NB4 (cell line): Measurements from ENCODE around the gene ZNF444.
"Not testable (repeated sequence)": the region's sequence is repeated elsewhere in the genome, so short reads cannot be mapped to it uniquely, and the experiment has no call there.

ENCODE experiments used
- DNase-seq: peaks from one replicate; pipeline ENCODE4 v3.0.0; 2010; ENCODE audit warnings: low read depth
- H3K4me3 ChIP-seq: one replicate; pipeline ENCODE4 v1.5.1; 2011; ENCODE audit warnings: mild to moderate bottlenecking, low read depth, low read length, moderate library complexity
- MYC ChIP-seq: IDR thresholded peaks from 2 replicates; pipeline ENCODE4 v1.6.1; 2011; ENCODE audit warnings: low read depth, low read length
- POLR2A ChIP-seq: IDR thresholded peaks from 2 replicates; pipeline ENCODE4 v1.6.1; 2011; ENCODE audit warnings: mild to moderate bottlenecking; ENCODE audit not compliant: insufficient read length; ENCODE audit errors: extremely low read depth
- TF ChIP-seq, protein P1 (sequence below): IDR thresholded peaks from one replicate; pipeline ENCODE4 v1.5.1; 2012; ENCODE audit warnings: low read depth, low read length
- TF ChIP-seq, protein P2 (sequence below): IDR thresholded peaks from 2 replicates; pipeline ENCODE4 v1.6.1; 2011; ENCODE audit warnings: low read depth, low read length

ZNF444 gene

DNA sequence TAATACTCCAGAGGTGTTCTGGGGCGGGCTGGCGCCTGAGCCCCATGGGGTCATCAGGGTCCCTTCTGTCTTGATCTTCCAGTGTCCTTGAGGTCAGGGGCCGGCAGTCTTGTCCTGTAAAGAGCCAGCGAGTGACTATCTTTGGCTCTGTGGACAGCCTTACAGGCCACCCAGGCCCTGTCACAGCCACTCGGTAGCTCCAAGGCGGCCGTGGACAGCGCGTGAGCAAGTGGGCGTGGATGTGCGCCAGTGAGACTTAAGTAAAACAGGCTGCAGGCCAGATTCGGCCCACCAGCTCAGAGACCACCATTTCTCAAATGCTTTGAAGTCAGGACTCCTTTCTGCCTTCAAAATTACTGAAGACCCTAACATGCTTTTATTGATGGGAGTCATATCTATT is 3.7 kb downstream of the ZNF444 start:
- no peak overlapping the region for H3K4me3 ChIP-seq
- no peak for TF ChIP-seq MYC
- TF ChIP-seq, protein P1, sequence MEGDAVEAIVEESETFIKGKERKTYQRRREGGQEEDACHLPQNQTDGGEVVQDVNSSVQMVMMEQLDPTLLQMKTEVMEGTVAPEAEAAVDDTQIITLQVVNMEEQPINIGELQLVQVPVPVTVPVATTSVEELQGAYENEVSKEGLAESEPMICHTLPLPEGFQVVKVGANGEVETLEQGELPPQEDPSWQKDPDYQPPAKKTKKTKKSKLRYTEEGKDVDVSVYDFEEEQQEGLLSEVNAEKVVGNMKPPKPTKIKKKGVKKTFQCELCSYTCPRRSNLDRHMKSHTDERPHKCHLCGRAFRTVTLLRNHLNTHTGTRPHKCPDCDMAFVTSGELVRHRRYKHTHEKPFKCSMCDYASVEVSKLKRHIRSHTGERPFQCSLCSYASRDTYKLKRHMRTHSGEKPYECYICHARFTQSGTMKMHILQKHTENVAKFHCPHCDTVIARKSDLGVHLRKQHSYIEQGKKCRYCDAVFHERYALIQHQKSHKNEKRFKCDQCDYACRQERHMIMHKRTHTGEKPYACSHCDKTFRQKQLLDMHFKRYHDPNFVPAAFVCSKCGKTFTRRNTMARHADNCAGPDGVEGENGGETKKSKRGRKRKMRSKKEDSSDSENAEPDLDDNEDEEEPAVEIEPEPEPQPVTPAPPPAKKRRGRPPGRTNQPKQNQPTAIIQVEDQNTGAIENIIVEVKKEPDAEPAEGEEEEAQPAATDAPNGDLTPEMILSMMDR, result no peak
- TF ChIP-seq, protein P2, sequence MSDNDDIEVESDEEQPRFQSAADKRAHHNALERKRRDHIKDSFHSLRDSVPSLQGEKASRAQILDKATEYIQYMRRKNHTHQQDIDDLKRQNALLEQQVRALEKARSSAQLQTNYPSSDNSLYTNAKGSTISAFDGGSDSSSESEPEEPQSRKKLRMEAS, result no peak

DNA sequence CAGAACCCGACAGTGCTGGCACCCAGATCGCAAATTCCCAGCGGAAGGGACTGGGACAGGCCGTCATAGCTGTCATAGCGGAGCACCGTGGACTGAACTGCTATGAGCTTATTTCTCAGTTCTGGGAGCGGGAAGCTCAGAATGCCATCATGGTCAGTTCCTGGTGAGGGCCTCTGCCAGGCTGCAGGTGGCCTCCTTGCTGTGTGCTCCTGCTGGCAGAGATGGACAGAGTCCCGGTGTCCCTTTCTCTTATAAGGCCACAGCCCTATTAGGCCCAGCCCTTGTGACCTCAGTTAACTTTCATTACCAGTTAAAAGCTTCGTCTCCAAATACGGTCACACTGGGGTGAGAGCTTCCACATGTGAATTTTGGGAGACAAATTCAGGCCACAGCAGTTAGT is 4.6 kb downstream of the ZNF444 start:
- TF ChIP-seq MYC (no peak), POLR2A (no peak)
- TF ChIP-seq, protein P2, result no peak
- TF ChIP-seq, protein P1, result no peak
- H3K4me3 ChIP-seq, result no peak overlapping the region
- DNase-seq, result no peak

More for the DNA sequence above, 3.7 kb downstream of the ZNF444 start:
- DNase-seq, result no peak

DNA sequence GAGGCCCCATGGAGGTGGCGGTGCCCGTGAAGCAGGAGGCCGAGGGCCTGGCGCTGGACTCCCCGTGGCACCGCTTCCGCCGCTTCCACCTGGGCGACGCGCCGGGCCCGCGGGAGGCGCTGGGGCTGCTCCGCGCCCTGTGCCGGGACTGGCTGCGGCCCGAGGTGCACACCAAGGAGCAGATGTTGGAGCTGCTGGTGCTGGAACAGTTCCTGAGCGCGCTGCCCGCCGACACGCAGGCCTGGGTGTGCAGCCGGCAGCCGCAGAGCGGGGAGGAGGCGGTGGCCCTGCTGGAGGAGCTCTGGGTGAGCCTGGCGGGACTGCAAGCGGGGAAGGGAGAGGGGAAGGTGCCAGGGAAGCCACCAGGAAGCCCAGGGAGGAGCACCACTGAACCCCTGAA is 5.8 kb downstream of the ZNF444 start:
- TF ChIP-seq MYC (no peak), POLR2A (no peak)
- TF ChIP-seq, protein P1, result no peak
- TF ChIP-seq, protein P2, result no peak
- no peak overlapping the region for H3K4me3 ChIP-seq
- no peak for DNase-seq

DNA sequence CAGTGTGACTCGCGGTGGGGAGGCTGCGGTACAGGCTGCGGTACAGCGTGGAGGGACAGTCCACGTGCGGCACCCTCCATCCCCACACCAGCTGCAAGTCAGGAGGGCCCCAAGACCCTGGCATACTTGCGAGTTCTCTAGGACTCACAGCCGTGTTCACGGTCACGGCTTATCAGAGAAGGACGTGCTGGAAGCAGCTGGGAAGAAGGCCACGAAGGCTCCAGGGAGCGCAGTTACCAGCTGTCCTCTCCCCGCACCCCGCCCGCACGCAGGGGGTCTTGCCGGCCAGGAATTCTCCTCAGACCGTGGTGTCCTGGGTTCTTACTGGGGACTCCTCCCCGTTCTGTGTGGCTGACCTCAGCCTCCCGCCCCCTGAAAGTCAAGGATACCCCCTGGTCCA is 6.2 kb downstream of the ZNF444 start:
- TF ChIP-seq, protein P1, result no peak
- DNase-seq, result no peak
- no peak overlapping the region for H3K4me3 ChIP-seq

DNA sequence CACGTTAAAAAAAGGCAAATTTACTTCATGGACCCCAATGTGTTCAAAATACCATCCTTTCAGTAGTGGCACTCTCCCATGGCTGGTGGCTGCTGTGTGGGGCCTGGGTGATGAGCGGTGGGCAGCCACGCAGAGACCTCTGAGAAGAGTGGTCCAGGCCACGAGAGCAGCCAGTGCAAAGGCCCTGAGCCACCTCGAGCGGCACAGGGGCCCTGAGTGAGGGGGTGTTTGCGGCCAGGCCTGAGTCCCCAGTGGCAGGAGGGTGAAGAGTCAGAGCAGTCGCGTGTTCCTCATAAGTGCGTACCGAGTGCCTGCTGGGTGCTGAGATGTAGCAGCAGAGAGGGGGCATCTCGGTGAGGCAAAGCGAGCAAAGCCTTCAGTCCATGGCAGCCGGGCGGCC is 7.0 kb downstream of the ZNF444 start:
- DNase-seq, result no peak
- TF ChIP-seq, protein P2, result no peak
- TF ChIP-seq MYC (no peak), POLR2A (no peak)
- TF ChIP-seq, protein P1, result no peak
- H3K4me3 ChIP-seq, result no peak overlapping the region

DNA sequence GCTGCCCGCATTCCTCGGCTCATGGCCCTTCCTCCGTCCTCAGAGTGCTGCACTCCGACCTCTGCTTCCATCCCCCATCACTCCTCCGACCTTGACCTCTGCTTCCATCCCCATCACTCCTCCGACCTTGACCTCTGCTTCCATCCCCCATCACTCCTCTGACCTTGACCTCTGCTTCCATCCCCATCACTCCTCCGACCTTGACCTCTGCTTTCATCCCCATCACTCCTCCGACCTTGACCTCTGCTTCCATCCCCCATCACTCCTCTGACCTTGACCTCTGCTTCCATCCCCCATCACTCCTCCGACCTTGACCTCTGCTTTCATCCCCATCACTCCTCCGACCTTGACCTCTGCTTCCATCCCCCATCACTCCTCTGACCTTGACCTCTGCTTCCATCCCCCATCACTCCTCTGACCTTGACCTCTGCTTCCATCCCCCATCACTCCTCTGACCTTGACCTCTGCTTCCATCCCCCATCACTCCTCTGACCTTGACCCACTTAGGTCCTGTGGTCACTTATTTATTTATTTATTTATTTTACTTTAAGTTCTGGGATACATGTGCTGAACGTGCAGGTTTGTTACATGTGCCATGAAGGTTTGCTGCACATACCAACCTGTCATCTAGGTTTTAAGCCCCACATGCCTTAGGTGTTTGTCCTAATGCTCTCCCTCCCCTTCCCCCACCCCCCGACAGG is 8.0 kb downstream of the ZNF444 start:
- not testable (repeated sequence) for DNase-seq, H3K4me3 ChIP-seq
